ENCODE results near the gene TBC1D13.

DNA sequence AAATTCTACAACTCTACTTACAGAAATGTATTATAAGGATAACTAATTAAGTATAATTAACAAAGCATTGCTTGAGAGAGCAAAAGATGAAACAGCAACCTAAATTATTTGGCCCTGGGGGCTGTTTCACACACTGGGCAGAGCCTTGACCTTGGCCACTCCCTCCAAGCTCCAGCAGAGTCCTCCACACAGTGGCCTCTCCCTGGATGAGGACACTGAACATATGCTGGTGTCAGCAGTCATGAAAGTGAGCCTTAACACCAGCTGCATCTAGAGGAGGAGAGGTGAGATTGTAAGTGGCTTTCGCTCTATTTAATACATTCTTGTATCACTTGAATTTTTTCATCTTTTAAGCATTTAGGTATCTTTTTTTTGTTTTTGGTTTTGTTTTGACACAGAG is 39.8 kb upstream of the TBC1D13 start:
- TF ChIP-seq, protein P1, sequence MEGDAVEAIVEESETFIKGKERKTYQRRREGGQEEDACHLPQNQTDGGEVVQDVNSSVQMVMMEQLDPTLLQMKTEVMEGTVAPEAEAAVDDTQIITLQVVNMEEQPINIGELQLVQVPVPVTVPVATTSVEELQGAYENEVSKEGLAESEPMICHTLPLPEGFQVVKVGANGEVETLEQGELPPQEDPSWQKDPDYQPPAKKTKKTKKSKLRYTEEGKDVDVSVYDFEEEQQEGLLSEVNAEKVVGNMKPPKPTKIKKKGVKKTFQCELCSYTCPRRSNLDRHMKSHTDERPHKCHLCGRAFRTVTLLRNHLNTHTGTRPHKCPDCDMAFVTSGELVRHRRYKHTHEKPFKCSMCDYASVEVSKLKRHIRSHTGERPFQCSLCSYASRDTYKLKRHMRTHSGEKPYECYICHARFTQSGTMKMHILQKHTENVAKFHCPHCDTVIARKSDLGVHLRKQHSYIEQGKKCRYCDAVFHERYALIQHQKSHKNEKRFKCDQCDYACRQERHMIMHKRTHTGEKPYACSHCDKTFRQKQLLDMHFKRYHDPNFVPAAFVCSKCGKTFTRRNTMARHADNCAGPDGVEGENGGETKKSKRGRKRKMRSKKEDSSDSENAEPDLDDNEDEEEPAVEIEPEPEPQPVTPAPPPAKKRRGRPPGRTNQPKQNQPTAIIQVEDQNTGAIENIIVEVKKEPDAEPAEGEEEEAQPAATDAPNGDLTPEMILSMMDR (IDR thresholded peaks at IDR 0.05; ENCODE audit: low read length): no peak
- no peak for TF ChIP-seq EZH2 (IDR thresholded peaks at IDR 0.05; ENCODE audit: borderline replicate concordance, low read length)

Data from OCI-LY1 (cell line).